ENCODE results near the gene TGFB3.

The TGFB3 gene

GRCh38 chr14:75979648-75980565, 1.9 kb downstream of the TGFB3 start:
- Histone ChIP-seq H3K4me3 (ENCODE audit: low read depth, low read length) (no peak overlapping the region), H3K36me3 (ENCODE audit: control insufficient read depth, insufficient read depth, low read length) (no peaks in the 10 kb centered on the region), H3K79me2 (peaks cover 4% of the 10 kb centered on the region), H3K27ac (no peak overlapping the region), H3K27me3 (ENCODE audit: control insufficient read depth, insufficient read depth, low read length) (no peaks in the 10 kb centered on the region), H3K9ac (no peak overlapping the region), H3K4me2 (ENCODE audit: low read length) (peak overlapping the region; percentile 16), H3K4me1 (peaks cover 28% of the 10 kb centered on the region), H3K9me3 (ENCODE audit: control insufficient read depth, low read length) (no peaks in the 10 kb centered on the region), H2AFZ (no peak overlapping the region)
- TF ChIP-seq, protein P1, sequence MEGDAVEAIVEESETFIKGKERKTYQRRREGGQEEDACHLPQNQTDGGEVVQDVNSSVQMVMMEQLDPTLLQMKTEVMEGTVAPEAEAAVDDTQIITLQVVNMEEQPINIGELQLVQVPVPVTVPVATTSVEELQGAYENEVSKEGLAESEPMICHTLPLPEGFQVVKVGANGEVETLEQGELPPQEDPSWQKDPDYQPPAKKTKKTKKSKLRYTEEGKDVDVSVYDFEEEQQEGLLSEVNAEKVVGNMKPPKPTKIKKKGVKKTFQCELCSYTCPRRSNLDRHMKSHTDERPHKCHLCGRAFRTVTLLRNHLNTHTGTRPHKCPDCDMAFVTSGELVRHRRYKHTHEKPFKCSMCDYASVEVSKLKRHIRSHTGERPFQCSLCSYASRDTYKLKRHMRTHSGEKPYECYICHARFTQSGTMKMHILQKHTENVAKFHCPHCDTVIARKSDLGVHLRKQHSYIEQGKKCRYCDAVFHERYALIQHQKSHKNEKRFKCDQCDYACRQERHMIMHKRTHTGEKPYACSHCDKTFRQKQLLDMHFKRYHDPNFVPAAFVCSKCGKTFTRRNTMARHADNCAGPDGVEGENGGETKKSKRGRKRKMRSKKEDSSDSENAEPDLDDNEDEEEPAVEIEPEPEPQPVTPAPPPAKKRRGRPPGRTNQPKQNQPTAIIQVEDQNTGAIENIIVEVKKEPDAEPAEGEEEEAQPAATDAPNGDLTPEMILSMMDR (IDR thresholded peaks at IDR 0.05): no peak

GRCh38 chr14:75979071-75979571, 2.7 kb downstream of the TGFB3 start:
- Histone ChIP-seq H3K27me3 (ENCODE audit: control insufficient read depth, insufficient read depth, low read length) (no peaks in the 10 kb centered on the region), H3K4me1 (peaks cover 20% of the 10 kb centered on the region), H3K27ac (no peak overlapping the region), H3K4me3 (ENCODE audit: low read depth, low read length) (no peak overlapping the region), H3K9me3 (ENCODE audit: control insufficient read depth, low read length) (no peaks in the 10 kb centered on the region), H3K4me2 (ENCODE audit: low read length) (no peak overlapping the region), H3K79me2 (peaks cover 4% of the 10 kb centered on the region), H2AFZ (peak overlapping the region; percentile 26), H3K36me3 (ENCODE audit: control insufficient read depth, insufficient read depth, low read length) (no peaks in the 10 kb centered on the region), H3K9ac (no peak overlapping the region)
- TF ChIP-seq, protein P1 (IDR thresholded peaks at IDR 0.05): peak; percentile 44

GRCh38 chr14:75978249-75978731, 3.5 kb downstream of the TGFB3 start:
- H3K4me3 ChIP-seq (ENCODE audit: low read depth, low read length): no peak overlapping the region
- H3K9ac ChIP-seq: no peak overlapping the region
- no peak overlapping the region for H2AFZ ChIP-seq
- H3K9me3 ChIP-seq (ENCODE audit: control insufficient read depth, low read length): no peaks in the 10 kb centered on the region
- H3K4me1 ChIP-seq: peaks cover 18% of the 10 kb centered on the region
- H3K4me2 ChIP-seq (ENCODE audit: low read length): no peak overlapping the region
- H3K36me3 ChIP-seq (ENCODE audit: control insufficient read depth, insufficient read depth, low read length): no peaks in the 10 kb centered on the region
- H3K27ac ChIP-seq: no peak overlapping the region
- no peaks in the 10 kb centered on the region for H3K27me3 ChIP-seq (ENCODE audit: control insufficient read depth, insufficient read depth, low read length)
- peaks cover 4% of the 10 kb centered on the region for H3K79me2 ChIP-seq
- TF ChIP-seq, protein P1 (IDR thresholded peaks at IDR 0.05): no peak

- Histone ChIP-seq H3K4me3 (ENCODE audit: low read depth, low read length) (no peak overlapping the region), H3K4me1 (peaks cover 18% of the 10 kb centered on the region), H3K36me3 (ENCODE audit: control insufficient read depth, insufficient read depth, low read length) (no peaks in the 10 kb centered on the region), H3K27me3 (ENCODE audit: control insufficient read depth, insufficient read depth, low read length) (no peaks in the 10 kb centered on the region), H2AFZ (no peak overlapping the region), H3K9me3 (ENCODE audit: control insufficient read depth, low read length) (no peaks in the 10 kb centered on the region), H3K4me2 (ENCODE audit: low read length) (no peak overlapping the region), H3K79me2 (peaks cover 4% of the 10 kb centered on the region), H3K9ac (no peak overlapping the region), H3K27ac (no peak overlapping the region)
- TF ChIP-seq, protein P1 (IDR thresholded peaks at IDR 0.05): no peak
Measured at GRCh38 chr14:75977582-75977943, 4.2 kb downstream of the TGFB3 start.
